Measurements from ENCODE around the gene ATP8A2. TPM values are rescaled to one million over a fixed set of nuclear protein-coding genes. Genes with fewer than 3 reads are reported as not detected.
"Not testable (repeated sequence)": the region's sequence is repeated elsewhere in the genome, so short reads cannot be mapped to it uniquely, and the experiment has no call there.

ATP8A2 gene
- total and polyA plus RNA-seq, 4 donors = 0.13 to 0.29 (median 0.24) TPM; not detected in 1

DNA sequence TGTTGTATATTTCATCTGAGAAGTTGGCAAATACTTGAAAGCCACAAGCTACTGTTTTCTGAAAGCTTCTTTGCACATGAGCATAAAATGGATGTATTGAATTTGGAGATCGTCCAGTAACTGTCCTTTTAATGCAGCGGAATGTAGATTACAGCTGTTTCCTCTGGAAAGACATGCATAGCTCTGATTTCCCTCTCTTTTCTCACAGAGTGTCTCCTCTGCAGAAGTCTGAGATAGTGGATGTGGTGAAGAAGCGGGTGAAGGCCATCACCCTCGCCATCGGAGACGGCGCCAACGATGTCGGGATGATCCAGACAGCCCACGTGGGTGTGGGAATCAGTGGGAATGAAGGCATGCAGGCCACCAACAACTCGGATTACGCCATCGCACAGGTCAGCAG, 397.1 kb downstream of the ATP8A2 start:
- Histone ChIP-seq H3K27ac (ENCODE audit: low read depth in 1 of 2, low read length in 2 of 2) (no peak overlapping the region), H3K4me1 (ENCODE audit: control insufficient read depth in 1 of 2, insufficient read depth in 2 of 2, low read length in 2 of 2) (no peaks in the 10 kb centered on the region), H3K9me3 (ENCODE audit: control insufficient read depth, low read length) (no peaks in the 10 kb centered on the region), H3K4me3 (ENCODE audit: low read length in 2 of 2) (no peak overlapping the region), H3K36me3 (ENCODE audit: control insufficient read depth in 1 of 2, insufficient read depth in 2 of 2, low read length in 1 of 2) (no peaks in the 10 kb centered on the region), H3K27me3 (ENCODE audit: control insufficient read depth in 1 of 2, insufficient read depth in 2 of 2, low read length in 1 of 2) (no peaks in the 10 kb centered on the region)
- 66 to 75% methylated on average over 13 of the region's 13 CpGs for WGBS, 2 donors
- no peak for DNase-seq
- intact Hi-C loops (cut with DNase I) = no loop called here
- ATAC-seq (ENCODE audit: low FRiP score) = no peak

DNA sequence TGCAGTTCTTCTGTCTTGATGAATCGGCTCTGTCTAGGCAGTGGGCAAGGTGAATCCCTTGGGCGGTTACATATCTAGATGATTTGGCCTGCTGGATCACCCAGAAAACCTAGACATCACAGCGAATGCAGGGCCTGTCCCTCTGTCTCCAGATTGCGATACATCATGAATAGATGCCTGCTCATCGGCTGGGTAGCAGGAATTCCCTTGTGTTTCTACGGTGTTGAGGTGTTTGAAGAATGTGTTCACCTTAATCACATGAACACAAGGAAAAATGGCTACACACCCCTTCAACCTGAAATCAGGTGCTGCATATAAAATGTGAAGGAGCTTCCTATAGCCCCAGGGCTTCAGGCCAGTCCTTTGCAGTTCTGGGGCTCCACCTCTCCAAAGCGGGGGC, 398.8 kb downstream of the ATP8A2 start:
- ATAC-seq (ENCODE audit: low FRiP score) (no peak), DNase-seq (no peak)
- Histone ChIP-seq H3K27ac (ENCODE audit: low read depth in 1 of 2, low read length in 2 of 2) (no peak overlapping the region), H3K4me1 (ENCODE audit: control insufficient read depth in 1 of 2, insufficient read depth in 2 of 2, low read length in 2 of 2) (no peaks in the 10 kb centered on the region), H3K4me3 (ENCODE audit: low read length in 2 of 2) (no peak overlapping the region), H3K9me3 (ENCODE audit: control insufficient read depth, low read length) (no peaks in the 10 kb centered on the region), H3K27me3 (ENCODE audit: control insufficient read depth in 1 of 2, insufficient read depth in 2 of 2, low read length in 1 of 2) (no peaks in the 10 kb centered on the region), H3K36me3 (ENCODE audit: control insufficient read depth in 1 of 2, insufficient read depth in 2 of 2, low read length in 1 of 2) (no peaks in the 10 kb centered on the region)
- 91 to 96% methylated on average over 7 of the region's 7 CpGs for WGBS, 2 donors
- intact Hi-C loops (cut with DNase I) = no loop called here

DNA sequence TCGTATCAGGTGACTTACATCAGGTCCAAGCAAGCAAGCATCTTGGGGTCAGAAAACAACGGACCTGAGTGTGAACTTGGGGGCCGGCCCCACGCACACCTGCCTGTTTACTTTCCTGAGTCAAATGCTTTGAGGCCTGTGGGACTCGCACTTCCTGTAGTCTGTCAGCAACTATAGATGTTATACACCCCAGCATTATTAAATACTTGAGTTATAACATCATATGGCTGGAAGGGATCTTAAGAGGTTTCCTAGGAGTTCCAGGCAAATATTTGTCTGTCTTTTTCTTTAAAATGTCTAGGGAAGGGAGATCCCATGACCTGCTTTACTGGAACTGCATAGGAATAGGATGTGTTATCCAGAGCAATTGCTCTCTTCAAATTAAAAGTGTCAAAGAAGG, 399.4 kb downstream of the ATP8A2 start:
- no peak overlapping the region for H3K27ac ChIP-seq (ENCODE audit: low read depth in 1 of 2, low read length in 2 of 2)
- no peaks in the 10 kb centered on the region for H3K27me3 ChIP-seq (ENCODE audit: control insufficient read depth in 1 of 2, insufficient read depth in 2 of 2, low read length in 1 of 2)
- no peaks in the 10 kb centered on the region for H3K4me1 ChIP-seq (ENCODE audit: control insufficient read depth in 1 of 2, insufficient read depth in 2 of 2, low read length in 2 of 2)
- no peak for DNase-seq
- intact Hi-C loops (cut with DNase I) = no loop called here
- H3K36me3 ChIP-seq (ENCODE audit: control insufficient read depth in 1 of 2, insufficient read depth in 2 of 2, low read length in 1 of 2) = no peaks in the 10 kb centered on the region
- H3K4me3 ChIP-seq (ENCODE audit: low read length in 2 of 2) = no peak overlapping the region
- H3K9me3 ChIP-seq (ENCODE audit: control insufficient read depth, low read length) = no peaks in the 10 kb centered on the region
- 78 to 84% methylated on average over 5 of the region's 5 CpGs for WGBS, 2 donors
- no peak for ATAC-seq (ENCODE audit: low FRiP score)

DNA sequence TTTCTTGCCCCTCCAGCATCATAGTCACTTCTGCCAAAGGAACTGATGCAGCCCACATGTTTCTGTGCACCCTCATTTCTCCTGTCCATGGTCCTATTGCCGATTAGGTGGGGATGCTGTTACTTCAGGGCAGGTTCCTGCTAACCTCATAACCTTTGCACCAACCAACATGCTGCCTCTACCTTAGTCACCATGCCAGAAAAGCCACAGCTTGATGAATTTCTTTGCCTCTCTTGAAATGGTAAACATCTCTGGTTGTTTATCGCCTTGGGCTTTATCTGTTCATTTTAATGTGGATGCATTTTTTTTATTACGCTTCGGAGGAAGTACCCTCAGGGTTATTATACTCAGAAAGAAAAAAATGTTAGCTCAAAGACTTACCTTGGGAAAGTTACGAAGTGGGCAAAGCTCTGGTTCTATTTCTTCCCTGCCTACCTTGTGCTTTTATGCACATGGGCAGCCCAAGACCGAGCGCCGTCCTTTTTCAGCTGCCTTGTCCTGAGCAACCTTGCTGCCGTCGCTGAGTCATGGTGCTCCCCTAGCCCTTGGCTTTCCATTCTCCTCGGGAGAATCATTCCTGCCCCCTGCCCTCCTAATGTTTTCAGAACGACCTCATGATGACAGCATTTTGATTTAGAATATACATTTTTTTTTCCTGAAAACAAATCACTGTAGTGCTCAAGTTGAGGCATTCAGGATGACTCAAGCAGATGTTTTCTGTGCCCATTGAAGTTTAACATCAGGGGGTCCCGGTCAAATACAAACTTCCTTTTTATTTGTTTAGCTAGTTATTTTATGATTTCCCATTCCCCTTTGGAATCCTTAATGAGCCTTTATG, 400.1 kb downstream of the ATP8A2 start:
- ATAC-seq (ENCODE audit: low FRiP score) (no peak), DNase-seq (no peak)
- H3K36me3 ChIP-seq (ENCODE audit: control insufficient read depth in 1 of 2, insufficient read depth in 2 of 2, low read length in 1 of 2) = no peaks in the 10 kb centered on the region
- H3K27me3 ChIP-seq (ENCODE audit: control insufficient read depth in 1 of 2, insufficient read depth in 2 of 2, low read length in 1 of 2) = no peaks in the 10 kb centered on the region
- no peak overlapping the region for H3K27ac ChIP-seq (ENCODE audit: low read depth in 1 of 2, low read length in 2 of 2)
- no peak overlapping the region for H3K4me3 ChIP-seq (ENCODE audit: low read length in 2 of 2)
- no peaks in the 10 kb centered on the region for H3K4me1 ChIP-seq (ENCODE audit: control insufficient read depth in 1 of 2, insufficient read depth in 2 of 2, low read length in 2 of 2)
- intact Hi-C loops (cut with DNase I) = no loop called here
- 61 to 64% methylated on average over 13 of the region's 13 CpGs for WGBS, 2 donors
- H3K9me3 ChIP-seq (ENCODE audit: control insufficient read depth, low read length) = no peaks in the 10 kb centered on the region

DNA sequence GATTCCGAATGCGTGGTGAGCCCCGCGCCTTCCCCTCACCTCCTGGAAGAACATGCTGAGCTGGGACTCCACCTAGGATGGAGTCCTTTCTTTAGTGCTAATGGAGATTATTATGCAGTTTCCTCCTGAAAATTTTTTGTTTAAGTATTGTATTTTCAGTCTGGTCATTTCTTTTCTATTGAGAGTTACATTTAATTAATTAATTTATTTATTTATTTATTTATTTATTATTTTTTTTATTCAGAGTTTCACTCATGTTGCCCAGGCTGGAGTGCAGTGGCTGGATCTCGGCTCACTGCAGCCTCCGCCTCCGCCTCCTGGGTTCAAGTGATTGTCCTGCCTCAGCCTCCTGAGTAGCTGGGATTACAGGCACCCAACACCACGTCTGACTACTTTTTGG, 400.8 kb downstream of the ATP8A2 start:
- ATAC-seq (ENCODE audit: low FRiP score) = not testable (repeated sequence)

DNA sequence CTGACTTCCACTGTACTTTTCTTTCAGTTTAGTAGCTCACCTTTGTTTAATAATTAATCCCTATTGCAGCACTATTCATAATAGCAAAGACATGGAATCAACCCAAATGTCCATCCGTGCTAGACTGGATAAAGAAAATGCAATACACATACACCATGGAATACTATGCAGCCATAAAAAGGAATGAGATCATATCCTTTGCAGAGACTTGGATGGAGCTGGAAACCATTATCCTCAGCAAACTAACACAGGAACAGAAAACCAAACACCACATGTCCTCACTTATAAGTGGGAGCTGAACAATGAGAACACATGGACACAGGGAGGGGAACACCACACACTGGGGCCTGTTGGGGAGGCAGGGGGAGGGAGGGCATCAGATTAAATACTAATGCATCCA, 402.3 kb downstream of the ATP8A2 start:
- intact Hi-C loops (cut with DNase I); DNase-seq; H3K4me3 ChIP-seq (ENCODE audit: low read length in 2 of 2); H3K27me3 ChIP-seq (ENCODE audit: control insufficient read depth in 1 of 2, insufficient read depth in 2 of 2, low read length in 1 of 2); H3K9me3 ChIP-seq (ENCODE audit: control insufficient read depth, low read length); ATAC-seq (ENCODE audit: low FRiP score); H3K4me1 ChIP-seq (ENCODE audit: control insufficient read depth in 1 of 2, insufficient read depth in 2 of 2, low read length in 2 of 2); H3K27ac ChIP-seq (ENCODE audit: low read depth in 1 of 2, low read length in 2 of 2); H3K36me3 ChIP-seq (ENCODE audit: control insufficient read depth in 1 of 2, insufficient read depth in 2 of 2, low read length in 1 of 2): not testable (repeated sequence)
- 83 to 93% methylated on average over 1 of the region's 1 CpG for WGBS, 2 donors

More for the DNA sequence above, 400.8 kb downstream of the ATP8A2 start:
- 80 to 90% methylated on average over 8 of the region's 8 CpGs for WGBS, 2 donors
- intact Hi-C loops (cut with DNase I); H3K27ac ChIP-seq (ENCODE audit: low read depth in 1 of 2, low read length in 2 of 2); DNase-seq; H3K4me1 ChIP-seq (ENCODE audit: control insufficient read depth in 1 of 2, insufficient read depth in 2 of 2, low read length in 2 of 2); H3K9me3 ChIP-seq (ENCODE audit: control insufficient read depth, low read length); H3K36me3 ChIP-seq (ENCODE audit: control insufficient read depth in 1 of 2, insufficient read depth in 2 of 2, low read length in 1 of 2); H3K4me3 ChIP-seq (ENCODE audit: low read length in 2 of 2); H3K27me3 ChIP-seq (ENCODE audit: control insufficient read depth in 1 of 2, insufficient read depth in 2 of 2, low read length in 1 of 2): not testable (repeated sequence)

DNA sequence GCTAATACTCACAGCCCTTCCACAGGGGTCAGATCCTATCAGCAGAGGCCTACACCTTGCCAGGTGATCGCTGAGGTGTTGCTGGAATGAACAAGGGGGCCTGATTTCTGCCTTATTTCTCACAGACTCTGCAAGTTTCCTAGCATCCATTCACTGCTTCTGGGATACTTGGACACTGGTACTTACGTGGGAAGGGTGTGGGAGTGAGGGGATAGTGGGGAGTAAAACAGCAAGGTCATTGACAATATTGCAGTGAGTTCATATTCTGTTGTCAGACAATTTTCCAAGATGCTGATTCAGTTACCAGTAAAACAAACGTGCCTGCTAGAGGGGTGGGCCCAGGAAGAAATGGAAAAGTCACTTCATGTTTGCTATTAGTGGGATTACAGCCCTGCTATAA, 403.5 kb downstream of the ATP8A2 start:
- Histone ChIP-seq H3K9me3 (ENCODE audit: control insufficient read depth, low read length) (no peaks in the 10 kb centered on the region), H3K4me1 (ENCODE audit: control insufficient read depth in 1 of 2, insufficient read depth in 2 of 2, low read length in 2 of 2) (no peaks in the 10 kb centered on the region)

DNA sequence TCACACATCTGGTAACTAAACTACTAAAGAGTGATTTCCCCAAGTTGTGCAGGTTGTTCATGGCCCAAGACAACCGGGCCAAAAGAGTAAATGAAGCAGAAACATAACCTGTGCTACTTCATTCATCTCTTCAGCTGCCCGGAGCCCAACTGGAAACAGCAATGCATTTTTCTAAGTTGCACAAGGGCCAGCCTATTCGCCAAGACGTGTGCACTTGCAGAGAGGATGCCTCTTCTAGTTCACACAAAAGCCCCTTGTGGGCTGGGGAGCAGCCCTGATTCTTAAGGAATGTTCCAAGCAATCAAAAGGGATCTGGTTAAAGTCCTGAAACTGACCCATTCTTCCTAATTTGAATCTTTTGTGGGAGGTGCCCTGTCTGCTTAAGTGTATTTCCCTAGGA, 404.2 kb downstream of the ATP8A2 start:
- DNase-seq (no peak), ATAC-seq (ENCODE audit: low FRiP score) (no peak)
- WGBS, 2 donors = 77 to 85% methylated on average over 4 of the region's 4 CpGs
- Histone ChIP-seq H3K27me3 (ENCODE audit: control insufficient read depth in 1 of 2, insufficient read depth in 2 of 2, low read length in 1 of 2) (no peaks in the 10 kb centered on the region), H3K4me3 (ENCODE audit: low read length in 2 of 2) (no peak overlapping the region), H3K9me3 (ENCODE audit: control insufficient read depth, low read length) (no peaks in the 10 kb centered on the region), H3K36me3 (ENCODE audit: control insufficient read depth in 1 of 2, insufficient read depth in 2 of 2, low read length in 1 of 2) (no peaks in the 10 kb centered on the region), H3K27ac (ENCODE audit: low read depth in 1 of 2, low read length in 2 of 2) (no peak overlapping the region), H3K4me1 (ENCODE audit: control insufficient read depth in 1 of 2, insufficient read depth in 2 of 2, low read length in 2 of 2) (no peaks in the 10 kb centered on the region)
- intact Hi-C loops (cut with DNase I) = no loop called here

More for the DNA sequence above, 403.5 kb downstream of the ATP8A2 start:
- H3K4me3 ChIP-seq (ENCODE audit: low read length in 2 of 2) = no peak overlapping the region
- no peak overlapping the region for H3K27ac ChIP-seq (ENCODE audit: low read depth in 1 of 2, low read length in 2 of 2)
- no peaks in the 10 kb centered on the region for H3K36me3 ChIP-seq (ENCODE audit: control insufficient read depth in 1 of 2, insufficient read depth in 2 of 2, low read length in 1 of 2)
- intact Hi-C loops (cut with DNase I) = no loop called here
- ATAC-seq (ENCODE audit: low FRiP score) = no peak
- 87 to 89% methylated on average over 3 of the region's 3 CpGs for WGBS, 2 donors
- no peak for DNase-seq
- H3K27me3 ChIP-seq (ENCODE audit: control insufficient read depth in 1 of 2, insufficient read depth in 2 of 2, low read length in 1 of 2) = no peaks in the 10 kb centered on the region

DNA sequence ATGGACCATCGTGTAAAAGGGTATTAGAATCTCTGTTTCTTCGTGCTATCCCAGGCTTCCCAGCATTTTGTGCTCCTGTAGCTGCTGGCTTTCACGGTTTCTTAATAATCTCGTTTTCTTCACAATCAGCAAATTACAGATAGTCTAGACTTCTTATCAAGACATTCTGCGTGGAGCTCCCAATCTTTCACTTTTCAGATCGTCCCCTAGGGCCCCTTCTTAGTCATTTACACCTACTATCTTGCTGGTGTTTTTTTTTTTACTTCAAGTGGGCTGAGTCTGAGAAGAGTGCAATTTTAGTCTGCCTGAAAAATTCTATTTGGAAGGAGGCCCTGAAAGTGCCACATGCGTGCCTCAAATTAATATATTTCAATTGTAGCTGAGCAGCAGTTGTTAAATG, 404.9 kb downstream of the ATP8A2 start:
- no peaks in the 10 kb centered on the region for H3K9me3 ChIP-seq (ENCODE audit: control insufficient read depth, low read length)
- intact Hi-C loops (cut with DNase I) = no loop called here
- H3K36me3 ChIP-seq (ENCODE audit: control insufficient read depth in 1 of 2, insufficient read depth in 2 of 2, low read length in 1 of 2) = no peaks in the 10 kb centered on the region
- no peaks in the 10 kb centered on the region for H3K4me1 ChIP-seq (ENCODE audit: control insufficient read depth in 1 of 2, insufficient read depth in 2 of 2, low read length in 2 of 2)
- no peak for ATAC-seq (ENCODE audit: low FRiP score)
- WGBS, 2 donors = 20 to 25% methylated on average over 7 of the region's 7 CpGs
- DNase-seq = no peak
- H3K4me3 ChIP-seq (ENCODE audit: low read length in 2 of 2) = no peak overlapping the region
- no peak overlapping the region for H3K27ac ChIP-seq (ENCODE audit: low read depth in 1 of 2, low read length in 2 of 2)
- H3K27me3 ChIP-seq (ENCODE audit: control insufficient read depth in 1 of 2, insufficient read depth in 2 of 2, low read length in 1 of 2) = no peaks in the 10 kb centered on the region
